T47D (cell line): ENCODE data around the gene PPP2R5C.

Source experiments
- DNase-seq, 2 experiments: peaks; one replicate each; pipeline versions ENCODE4 v3.0.0 to v3.0.0-alpha.2; 2011 to 2012; ENCODE audit warnings: low read depth in 1 of 2, low spot score in 1 of 2
- JUND ChIP-seq: IDR thresholded peaks from 2 replicates; pipeline ENCODE4 v1.6.1; 2012; ENCODE audit warnings: low read depth
- in situ Hi-C: cut with HindIII; loops from 2 replicates; pipeline ENCODE4 v1.10.0; 2016; ENCODE audit warnings: low sequenced_read_pairs, low pct_unique_long_range_greater_than_20kb

Gene PPP2R5C

GRCh38 chr14:101898416-101898815 lies 136.9 kb downstream of the PPP2R5C start:
- no peak for DNase-seq
- TF ChIP-seq JUND, result no peak
- in situ Hi-C loops, result no loop called here

- no peak for TF ChIP-seq JUND
- in situ Hi-C loops, result no loop called here
Measured at GRCh38 chr14:101899263-101899662, 137.8 kb downstream of the PPP2R5C start.

GRCh38 chr14:101900253-101900652 lies 138.7 kb downstream of the PPP2R5C start:
- no peak for TF ChIP-seq JUND
- in situ Hi-C loops, result no loop called here
- no peak for DNase-seq

More at GRCh38 chr14:101899263-101899662, 137.8 kb downstream of the PPP2R5C start:
- peak in 1 of 2 experiments; percentile 15 for DNase-seq

DNA sequence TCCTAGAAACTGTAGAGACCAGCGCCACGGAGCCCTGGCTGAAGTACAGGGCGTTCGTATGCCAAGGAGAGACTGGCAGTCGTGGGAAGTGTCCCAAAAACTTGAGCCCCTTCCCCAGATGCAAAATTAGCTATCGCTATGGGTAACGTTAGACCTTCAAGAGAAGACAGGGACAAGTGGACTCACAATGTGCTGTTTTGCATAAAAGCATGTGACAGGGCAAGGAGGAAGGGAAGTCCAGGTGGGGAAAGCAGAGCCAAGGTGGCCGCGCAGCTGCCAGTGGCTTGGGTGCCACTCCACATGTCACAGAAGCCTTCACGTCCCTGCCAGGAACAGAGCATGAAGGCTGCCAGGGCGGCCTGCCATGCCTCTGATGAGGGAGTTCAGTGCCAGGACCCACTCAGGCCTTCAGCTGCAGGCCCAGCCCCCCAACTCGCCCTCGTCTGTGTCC lies 141.6 kb downstream of the PPP2R5C start:
- no peak for TF ChIP-seq JUND
- in situ Hi-C loops, result no loop called here
- no peak for DNase-seq

DNA sequence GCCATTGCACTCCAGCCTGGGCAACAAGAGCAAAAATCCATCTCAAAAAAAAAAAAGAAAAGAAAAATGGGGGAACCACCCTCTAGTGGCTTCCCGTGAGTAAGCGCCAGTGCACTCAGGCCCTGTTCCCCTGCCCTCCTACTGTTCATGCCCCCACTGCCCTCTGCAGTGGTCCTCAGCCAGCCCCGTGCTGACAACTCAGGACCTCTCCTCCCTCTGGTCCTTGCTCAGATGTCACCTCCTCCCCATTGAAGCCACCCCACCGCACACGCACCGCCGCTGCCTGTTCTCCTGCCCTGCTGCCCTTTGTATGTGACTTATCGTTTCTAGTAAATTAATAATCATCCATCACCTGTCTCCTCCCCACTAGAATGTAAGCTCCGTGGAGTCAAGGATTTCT lies 144.1 kb downstream of the PPP2R5C start:
- TF ChIP-seq JUND, result no peak
- DNase-seq, result no peak
- in situ Hi-C loops, result no loop called here

DNA sequence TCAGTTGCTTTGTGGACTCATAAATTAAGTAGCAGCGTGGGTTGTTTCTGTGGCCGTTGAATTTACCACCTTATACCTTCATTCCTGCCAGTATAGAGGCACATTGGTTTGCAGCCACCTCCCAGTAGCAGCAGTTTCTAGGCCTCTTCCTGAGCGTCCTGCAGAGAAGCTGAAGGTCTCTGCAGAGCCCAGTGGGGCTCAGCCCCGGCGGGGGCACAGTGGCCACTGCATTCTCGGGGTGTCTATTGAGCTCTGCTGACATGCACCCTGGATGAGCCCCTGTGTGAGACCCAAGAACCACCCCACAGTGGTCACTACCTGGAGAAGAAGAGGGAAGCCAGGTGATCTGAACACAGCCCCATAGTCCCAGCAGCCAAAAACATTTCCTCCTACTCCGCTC lies 145.1 kb downstream of the PPP2R5C start:
- DNase-seq, result no peak
- no peak for TF ChIP-seq JUND
- in situ Hi-C loops, result no loop called here

- in situ Hi-C loops, result no loop called here
- no peak for TF ChIP-seq JUND
- DNase-seq, result no peak
Measured at GRCh38 chr14:101907619-101908018, 146.1 kb downstream of the PPP2R5C start.

DNA sequence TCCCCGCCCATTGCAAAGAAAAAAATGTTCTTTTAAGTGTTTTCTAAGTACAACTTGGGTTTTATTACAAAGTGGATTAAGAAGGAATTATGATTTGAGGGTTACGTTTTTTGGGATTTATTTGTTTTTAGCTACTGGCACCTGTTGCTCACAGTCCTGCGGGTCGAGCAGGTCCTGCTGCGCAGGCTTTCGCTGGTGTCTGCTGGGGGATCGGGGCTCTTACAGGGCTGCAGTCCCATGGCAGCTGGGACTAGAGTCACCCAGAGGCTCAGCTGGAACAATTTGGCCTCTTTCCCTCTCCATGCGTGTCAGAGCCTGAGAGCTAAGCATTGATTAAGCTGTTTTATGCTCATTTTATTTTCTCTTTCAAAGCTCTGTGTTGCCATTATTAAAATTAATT lies 147.3 kb downstream of the PPP2R5C start:
- TF ChIP-seq JUND, result no peak
- no peak for DNase-seq
- in situ Hi-C loops, result no loop called here

- TF ChIP-seq JUND, result no peak
- in situ Hi-C loops, result no loop called here
- DNase-seq, result no peak
Measured at GRCh38 chr14:101909371-101910096, 148.0 kb downstream of the PPP2R5C start.

DNA sequence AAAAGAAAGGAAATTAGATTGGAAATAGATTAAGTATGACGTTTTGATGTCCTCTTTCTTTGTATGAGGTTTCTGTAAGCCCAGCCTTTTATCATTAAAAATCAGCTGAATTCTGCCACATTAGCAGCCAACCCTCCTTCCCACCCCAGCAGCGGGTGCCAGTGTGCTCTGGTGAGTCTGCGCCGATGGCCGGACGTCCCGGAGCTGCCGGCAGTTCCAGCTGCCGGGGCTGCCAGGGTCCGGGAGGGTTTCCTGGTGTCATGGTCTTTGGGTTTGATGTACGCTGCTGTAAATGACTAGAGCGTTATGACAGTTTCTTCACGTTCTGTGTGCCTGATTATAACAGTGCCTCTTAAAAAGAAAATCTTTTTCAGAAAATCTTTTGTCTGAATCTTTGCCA lies 151.3 kb downstream of the PPP2R5C start:
- no peak for TF ChIP-seq JUND

GRCh38 chr14:101914083-101914482 lies 152.6 kb downstream of the PPP2R5C start:
- TF ChIP-seq JUND, result no peak
- DNase-seq, result no peak
- in situ Hi-C loops, result no loop called here

More for the DNA sequence above, 151.3 kb downstream of the PPP2R5C start:
- in situ Hi-C loops, result no loop called here
- no peak for DNase-seq

- no peak for TF ChIP-seq JUND
- in situ Hi-C loops, result no loop called here
- DNase-seq, result no peak
Measured at GRCh38 chr14:101915871-101916815, 154.6 kb downstream of the PPP2R5C start.
